ENCODE data around the gene IFT52.

IFT52 gene

GRCh38 chr20:43681991-43682410 is 91.3 kb downstream of the IFT52 start:
- TF ChIP-seq CREB1 (IDR thresholded peaks at IDR 0.05; ENCODE audit: low read depth) (no peak), TCF12 (IDR thresholded peaks at IDR 0.05; ENCODE audit: low read depth) (no peak), TAF1 (IDR thresholded peaks at IDR 0.05; ENCODE audit: low read depth) (no peak), FOXM1 (IDR thresholded peaks at IDR 0.05; ENCODE audit: borderline replicate concordance, low read depth) (no peak), TEAD4 (IDR thresholded peaks at IDR 0.05) (no peak), NFIC (IDR thresholded peaks at IDR 0.05) (no peak), EGR1 (IDR thresholded peaks at IDR 0.05) (no peak), EP300 (IDR thresholded peaks at IDR 0.05; ENCODE audit: borderline replicate concordance) (no peak), CEBPB (IDR thresholded peaks at IDR 0.05) (no peak), MAX (IDR thresholded peaks at IDR 0.05) (no peak), YY1 (IDR thresholded peaks at IDR 0.05; ENCODE audit: low read depth) (no peak), RAD21 (IDR thresholded peaks at IDR 0.05; ENCODE audit: low read depth) (no peak)

- no peak for TF ChIP-seq RAD21 (IDR thresholded peaks at IDR 0.05; ENCODE audit: low read depth)
- no peak for TF ChIP-seq TCF12 (IDR thresholded peaks at IDR 0.05; ENCODE audit: low read depth)
- TF ChIP-seq TAF1 (IDR thresholded peaks at IDR 0.05; ENCODE audit: low read depth) = no peak
- no peak for TF ChIP-seq NFIC (IDR thresholded peaks at IDR 0.05)
- TF ChIP-seq REST (IDR thresholded peaks at IDR 0.05; ENCODE audit: low read depth) = no peak
- no peak for TF ChIP-seq CREB1 (IDR thresholded peaks at IDR 0.05; ENCODE audit: low read depth)
- TF ChIP-seq ZBTB7A (IDR thresholded peaks at IDR 0.05; ENCODE audit: low read depth) = no peak
Observed at GRCh38 chr20:43682446-43682845, 91.7 kb downstream of the IFT52 start.

GRCh38 chr20:43686820-43687219 is 96.1 kb downstream of the IFT52 start:
- TF ChIP-seq EGR1 (IDR thresholded peaks at IDR 0.05) = no peak
- TF ChIP-seq YY1 (IDR thresholded peaks at IDR 0.05; ENCODE audit: low read depth) = no peak

GRCh38 chr20:43689165-43689564 is 98.4 kb downstream of the IFT52 start:
- no peak for TF ChIP-seq REST (IDR thresholded peaks at IDR 0.05; ENCODE audit: low read depth)
- TF ChIP-seq USF1 (IDR thresholded peaks at IDR 0.05) = no peak
- TF ChIP-seq CEBPB (IDR thresholded peaks at IDR 0.05) = no peak
- no peak for TF ChIP-seq EGR1 (IDR thresholded peaks at IDR 0.05)
- TF ChIP-seq TEAD4 (IDR thresholded peaks at IDR 0.05) = no peak

- TF ChIP-seq TAF1 (IDR thresholded peaks at IDR 0.05; ENCODE audit: low read depth) = no peak
- no peak for TF ChIP-seq REST (IDR thresholded peaks at IDR 0.05; ENCODE audit: low read depth)
- TF ChIP-seq MAX (IDR thresholded peaks at IDR 0.05) = no peak
- no peak for TF ChIP-seq CEBPB (IDR thresholded peaks at IDR 0.05)
- no peak for TF ChIP-seq EP300 (IDR thresholded peaks at IDR 0.05; ENCODE audit: borderline replicate concordance)
- TF ChIP-seq TCF12 (IDR thresholded peaks at IDR 0.05; ENCODE audit: low read depth) = no peak
- TF ChIP-seq EGR1 (IDR thresholded peaks at IDR 0.05) = no peak
- no peak for TF ChIP-seq NFIC (IDR thresholded peaks at IDR 0.05)
- TF ChIP-seq FOXM1 (IDR thresholded peaks at IDR 0.05; ENCODE audit: borderline replicate concordance, low read depth) = no peak
- TF ChIP-seq CREB1 (IDR thresholded peaks at IDR 0.05; ENCODE audit: low read depth) = no peak
- no peak for TF ChIP-seq TEAD4 (IDR thresholded peaks at IDR 0.05)
- no peak for TF ChIP-seq ZBTB7A (IDR thresholded peaks at IDR 0.05; ENCODE audit: low read depth)
- TF ChIP-seq YY1 (IDR thresholded peaks at IDR 0.05; ENCODE audit: low read depth) = no peak
- no peak for TF ChIP-seq RAD21 (IDR thresholded peaks at IDR 0.05; ENCODE audit: low read depth)
- no peak for TF ChIP-seq USF1 (IDR thresholded peaks at IDR 0.05)
Observed at GRCh38 chr20:43690943-43691598, 100.3 kb downstream of the IFT52 start.
